GM18502 (cell line): ENCODE measurements around the gene HINFP.
"Not testable (repeated sequence)": the region's sequence is repeated elsewhere in the genome, so short reads cannot be mapped to it uniquely, and the experiment has no call there.

Experiments used
- ATAC-seq: cut with Tn5 transposase; IDR thresholded peaks from one replicate; pipeline ENCODE4 v1.9.1; 2021; ENCODE audit warnings: mild to moderate bottlenecking; ENCODE audit not compliant: unreplicated experiment, poor library complexity

The HINFP gene

DNA sequence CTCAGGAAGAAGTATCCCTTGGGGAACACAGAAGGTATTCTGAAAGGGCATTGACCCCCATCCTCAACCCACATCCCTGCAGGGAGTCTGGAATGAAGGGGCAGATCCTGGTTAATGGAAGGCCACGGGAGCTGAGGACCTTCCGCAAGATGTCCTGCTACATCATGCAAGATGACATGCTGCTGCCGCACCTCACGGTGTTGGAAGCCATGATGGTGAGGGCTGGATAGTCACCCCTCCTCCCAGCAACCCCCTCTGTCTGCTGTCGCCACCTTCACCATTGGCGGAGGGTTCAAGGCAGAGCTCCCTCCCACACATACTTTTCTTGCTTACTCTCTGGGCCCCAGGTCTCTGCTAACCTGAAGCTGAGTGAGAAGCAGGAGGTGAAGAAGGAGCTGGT lies 32.8 kb downstream of the HINFP start:
- ATAC-seq, result no peak

DNA sequence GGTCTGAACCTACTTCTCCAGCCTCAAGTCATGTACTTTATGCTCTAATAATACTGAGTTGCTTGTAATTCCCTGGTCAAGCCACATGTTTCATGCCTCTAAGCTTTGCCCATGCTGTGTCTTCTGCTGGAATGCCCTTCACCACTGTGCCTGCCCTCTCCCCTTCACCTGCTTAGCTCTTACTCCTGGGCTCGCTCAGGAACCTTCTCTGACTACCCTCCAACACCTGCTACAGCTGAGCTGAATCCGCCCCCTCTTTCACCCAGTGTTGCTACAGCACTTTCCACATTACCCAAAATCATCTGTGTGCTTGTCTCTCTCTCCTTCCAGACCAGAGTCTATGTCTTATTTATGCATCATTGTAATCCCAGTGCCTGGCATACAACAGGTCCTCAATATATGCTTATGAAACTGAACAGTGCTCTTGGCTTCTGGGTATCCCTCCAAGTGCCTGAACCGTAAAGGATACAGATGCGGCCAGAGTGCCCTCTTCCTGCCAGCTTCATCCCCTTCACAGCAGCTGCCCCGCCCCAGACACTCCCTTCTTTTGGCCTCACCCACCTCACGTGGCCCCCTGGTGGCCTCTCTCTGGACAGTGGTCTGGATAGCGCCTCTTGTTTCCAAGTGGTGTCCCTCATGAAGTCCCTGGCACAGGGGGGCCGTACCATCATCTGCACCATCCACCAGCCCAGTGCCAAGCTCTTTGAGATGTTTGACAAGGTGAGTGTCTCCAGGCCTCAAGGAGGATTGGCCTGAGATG lies 34.5 kb downstream of the HINFP start:
- ATAC-seq, result no peak

DNA sequence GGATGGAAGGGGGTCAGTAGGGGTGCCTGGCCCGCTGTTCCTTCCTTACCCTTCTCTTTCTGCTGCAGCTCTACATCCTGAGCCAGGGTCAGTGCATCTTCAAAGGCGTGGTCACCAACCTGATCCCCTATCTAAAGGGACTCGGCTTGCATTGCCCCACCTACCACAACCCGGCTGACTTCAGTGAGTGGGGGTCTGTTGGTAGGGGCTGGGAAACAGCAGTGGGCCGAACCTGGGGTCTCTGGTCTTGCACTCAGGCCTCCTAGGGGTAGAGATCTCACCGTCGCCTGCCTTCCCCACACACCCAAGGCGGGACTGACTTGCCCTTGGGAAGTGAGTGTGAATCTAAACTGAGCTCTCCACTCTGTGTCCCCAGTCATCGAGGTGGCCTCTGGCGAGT lies 35.1 kb downstream of the HINFP start:
- no peak for ATAC-seq

DNA sequence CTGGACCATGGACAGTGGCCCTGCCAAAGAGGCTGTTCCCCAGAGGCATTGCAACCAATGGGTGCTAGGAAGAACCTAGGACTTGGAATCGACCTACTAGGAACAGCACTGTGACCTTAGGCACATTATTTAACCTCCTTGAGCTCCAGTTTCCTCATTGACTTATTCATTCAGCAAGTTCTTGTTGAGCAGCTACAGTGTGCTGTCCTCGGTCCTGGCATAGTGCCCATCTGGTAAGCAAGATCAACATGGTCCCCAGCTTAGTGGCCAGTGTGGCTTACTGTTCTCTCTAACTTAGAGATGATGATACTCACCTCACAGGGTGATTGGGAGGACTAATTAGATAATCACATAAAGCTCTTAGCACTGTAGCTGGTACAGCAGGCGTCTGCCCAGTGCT lies 35.7 kb downstream of the HINFP start:
- ATAC-seq, result no peak

DNA sequence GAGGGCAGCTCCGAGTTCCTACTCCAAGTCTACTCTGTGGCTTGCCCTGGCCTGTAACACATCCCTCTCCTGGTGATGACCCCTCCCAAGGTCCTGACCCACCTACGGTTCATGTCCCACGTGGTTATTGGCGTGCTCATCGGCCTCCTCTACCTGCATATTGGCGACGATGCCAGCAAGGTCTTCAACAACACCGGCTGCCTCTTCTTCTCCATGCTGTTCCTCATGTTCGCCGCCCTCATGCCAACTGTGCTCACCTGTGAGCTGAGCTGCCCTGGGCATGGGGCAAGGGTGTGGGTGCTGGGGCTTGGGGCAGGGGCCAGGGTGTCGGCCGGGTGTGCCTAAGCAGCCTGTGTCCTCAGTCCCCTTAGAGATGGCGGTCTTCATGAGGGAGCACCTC lies 37.1 kb downstream of the HINFP start:
- ATAC-seq, result no peak

DNA sequence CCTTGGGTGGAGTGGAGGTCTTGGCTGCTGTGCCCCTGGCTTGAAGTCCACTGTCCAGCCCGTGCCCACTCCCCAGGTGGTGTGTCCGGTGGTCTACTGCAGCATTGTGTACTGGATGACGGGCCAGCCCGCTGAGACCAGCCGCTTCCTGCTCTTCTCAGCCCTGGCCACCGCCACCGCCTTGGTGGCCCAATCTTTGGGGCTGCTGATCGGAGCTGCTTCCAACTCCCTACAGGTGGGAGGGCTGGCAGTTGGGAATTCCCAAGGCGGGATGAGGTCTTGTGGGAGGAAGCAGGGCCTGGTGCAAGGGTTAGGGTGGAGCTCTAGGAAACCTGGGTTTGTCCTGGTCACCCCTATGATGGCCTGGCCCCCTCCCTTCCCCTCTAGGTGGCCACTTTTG lies 38.8 kb downstream of the HINFP start:
- no peak for ATAC-seq

DNA sequence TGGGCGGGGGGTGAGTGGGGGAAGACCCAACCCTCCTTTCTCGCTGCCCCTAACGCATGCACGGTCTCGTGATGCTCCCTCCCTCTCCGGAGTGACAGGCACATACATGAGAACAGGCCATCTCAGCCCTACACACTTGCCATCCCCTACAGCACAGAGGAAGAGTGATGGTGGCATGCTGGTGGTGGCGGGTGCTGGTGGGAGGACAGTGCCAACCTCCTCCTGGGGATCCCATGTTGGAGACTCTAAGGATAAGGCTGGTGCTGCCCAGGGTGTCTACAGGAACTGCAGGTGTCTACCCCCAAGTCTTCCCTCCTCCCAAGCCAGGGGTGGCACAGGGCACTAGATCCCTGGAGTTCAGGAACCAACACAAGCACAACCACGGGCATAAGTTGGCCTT lies 40.5 kb downstream of the HINFP start:
- ATAC-seq, result no peak

DNA sequence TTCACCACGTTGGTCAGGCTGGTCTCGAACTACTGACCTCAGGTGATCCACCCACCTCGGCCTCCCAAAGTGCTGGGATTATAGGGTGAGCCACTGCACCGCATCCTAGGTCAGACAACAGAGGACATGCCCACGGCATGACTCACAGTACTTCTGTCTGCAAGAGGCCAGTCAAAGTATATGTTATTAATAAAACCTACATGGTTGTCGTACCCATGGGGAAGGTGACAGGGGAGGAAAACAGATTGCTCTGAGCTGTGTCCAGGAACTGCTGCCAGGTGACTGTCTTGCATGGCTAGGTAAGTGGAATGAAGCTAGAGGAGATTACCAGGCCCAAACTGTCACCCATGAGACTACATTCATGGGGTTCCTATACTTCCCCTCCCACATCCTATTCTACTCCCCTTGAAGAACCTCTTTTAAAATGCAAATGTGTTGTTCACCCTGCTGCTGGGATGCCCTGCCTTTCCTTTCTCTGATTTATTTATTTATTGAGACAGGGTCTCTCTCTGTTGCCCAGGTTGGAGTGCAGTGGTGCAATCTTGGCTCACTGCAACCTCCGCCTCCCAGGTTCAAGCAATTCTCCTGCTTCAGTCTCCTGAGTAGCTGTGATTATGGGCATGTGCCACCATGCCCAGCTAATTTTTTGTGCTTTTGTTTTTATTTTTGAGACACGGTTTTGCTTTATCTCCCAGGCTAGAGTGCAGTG lies 45.1 kb downstream of the HINFP start:
- ATAC-seq, result no peak

DNA sequence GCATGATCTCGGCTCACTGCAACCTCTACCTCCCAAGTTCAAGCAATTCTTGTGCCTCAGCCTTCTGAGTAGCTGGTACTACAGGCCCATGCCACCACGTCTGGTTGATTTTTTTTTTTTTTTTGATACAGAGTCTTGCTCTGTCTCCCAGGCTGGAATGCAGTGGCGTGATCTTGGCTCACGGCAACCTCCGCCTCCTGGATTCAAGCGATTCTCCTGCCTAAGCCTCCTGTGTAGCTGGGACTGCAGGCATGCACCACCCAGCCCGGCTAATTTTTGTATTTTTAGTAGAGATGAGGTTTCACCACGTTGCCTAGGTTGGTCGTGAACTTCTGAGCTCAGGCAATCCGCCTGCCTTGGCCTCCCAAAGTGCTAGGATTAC lies 45.7 kb downstream of the HINFP start:
- not testable (repeated sequence) for ATAC-seq

DNA sequence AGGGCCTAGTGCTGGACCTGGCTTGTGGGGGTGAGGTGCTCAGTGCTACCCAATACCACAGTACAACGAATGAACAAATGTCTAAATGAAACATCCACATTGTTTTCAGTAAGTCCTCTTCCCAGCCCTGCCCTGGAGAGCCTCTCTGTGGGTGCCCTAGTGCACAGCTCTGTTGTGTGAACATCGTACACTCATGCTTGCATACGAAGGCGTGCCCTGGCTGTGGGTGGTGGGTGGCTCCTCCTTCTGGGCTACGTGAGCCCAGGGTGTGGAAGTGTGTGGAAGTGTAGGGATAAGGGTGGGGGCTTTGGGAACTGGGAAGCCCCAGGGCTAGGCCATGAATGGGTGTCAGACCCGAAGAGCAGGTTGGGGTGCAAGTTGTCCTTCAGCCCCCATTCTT lies 46.6 kb downstream of the HINFP start:
- ATAC-seq, result no peak

DNA sequence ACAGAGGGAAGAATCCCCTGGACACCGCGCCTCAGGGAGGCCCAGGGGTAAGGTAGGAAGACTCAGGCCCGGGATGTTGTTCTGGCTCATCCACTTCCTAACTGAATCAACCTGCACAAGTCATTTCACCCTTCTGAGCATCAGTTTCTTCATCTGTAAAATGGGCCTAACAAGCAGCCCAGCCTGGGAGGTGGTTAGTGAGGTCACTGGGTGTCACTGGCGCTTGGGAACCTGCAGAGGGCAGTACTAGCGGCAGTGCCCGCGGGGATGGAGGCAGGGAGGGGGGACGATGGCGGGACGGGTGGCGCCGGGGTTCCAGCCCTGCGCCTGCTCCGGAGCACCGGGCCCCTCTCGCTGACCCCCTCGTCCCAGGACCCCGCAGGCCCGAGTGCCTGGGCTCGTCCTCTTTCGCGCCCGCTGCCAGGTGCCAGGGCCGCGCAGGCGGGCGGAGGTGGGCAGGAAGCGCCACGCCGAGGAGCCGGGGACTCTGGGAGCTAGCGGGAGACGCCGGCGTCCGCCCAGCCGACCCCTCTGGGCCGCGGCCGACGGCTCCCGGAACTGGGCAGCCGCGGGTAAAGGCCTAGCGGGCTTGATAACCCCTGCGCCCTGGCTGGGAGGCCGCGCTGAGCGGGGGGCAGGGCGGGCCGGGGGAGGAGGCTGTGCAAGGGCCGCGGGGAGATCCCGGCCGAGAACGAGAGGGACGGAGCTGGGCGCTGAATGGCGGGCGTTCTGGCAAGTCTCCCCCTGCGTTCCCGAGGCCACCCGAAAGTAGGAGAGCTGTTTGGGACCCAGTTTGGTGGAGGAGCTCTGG lies 47.3 kb downstream of the HINFP start, which contains the start of gene NLRX1:
Gene NLRX1 (plus strand): TSS at position 255 of the 811 bp plus-strand sequence. CDS start 2,679 bp downstream, outside the sequence.
- ATAC-seq, result peak; percentile 93

DNA sequence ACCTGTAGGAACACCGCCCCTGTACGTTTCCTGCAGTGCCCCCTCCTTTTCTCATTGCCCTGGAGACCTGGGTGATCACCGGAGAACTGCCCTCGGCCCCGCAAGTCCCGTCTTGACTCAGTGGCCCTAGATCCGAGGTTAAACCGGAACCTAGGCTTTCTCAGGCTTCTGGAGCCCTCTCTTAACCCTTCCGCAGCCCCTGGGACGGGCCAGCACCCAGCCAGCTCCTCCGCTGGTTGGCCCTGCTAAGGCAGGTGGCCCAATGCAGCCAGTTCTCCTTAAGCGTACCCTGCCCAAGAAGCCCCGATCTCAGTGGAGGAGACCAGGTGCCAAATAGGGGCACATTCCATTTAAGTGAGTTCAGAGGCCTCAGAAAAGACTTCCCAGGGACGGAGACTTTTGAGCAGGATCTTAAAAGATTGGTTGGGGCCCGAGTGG lies 47.9 kb downstream of the HINFP start:
- peak; percentile 19 for ATAC-seq

DNA sequence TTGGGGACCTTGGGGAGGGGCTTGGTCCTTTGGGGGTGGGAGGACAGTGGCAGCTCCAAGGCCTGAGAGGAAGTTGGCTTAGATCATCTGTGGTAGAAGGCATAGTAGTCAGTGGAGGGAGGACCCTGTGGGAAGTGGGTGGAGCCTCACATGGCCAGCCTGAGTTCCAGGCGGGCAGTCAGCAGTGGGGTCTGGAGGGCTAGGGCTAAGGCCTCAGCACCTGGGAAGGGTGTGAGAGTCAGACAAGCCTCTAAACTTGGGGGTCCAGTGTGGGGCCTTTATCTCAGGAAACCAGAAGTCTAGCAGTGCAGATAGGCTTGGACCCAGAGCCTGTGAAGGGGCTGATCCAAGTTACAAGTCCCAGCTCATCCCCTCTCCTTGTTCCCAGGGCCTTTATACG lies 51.1 kb downstream of the HINFP start:
- no peak for ATAC-seq

DNA sequence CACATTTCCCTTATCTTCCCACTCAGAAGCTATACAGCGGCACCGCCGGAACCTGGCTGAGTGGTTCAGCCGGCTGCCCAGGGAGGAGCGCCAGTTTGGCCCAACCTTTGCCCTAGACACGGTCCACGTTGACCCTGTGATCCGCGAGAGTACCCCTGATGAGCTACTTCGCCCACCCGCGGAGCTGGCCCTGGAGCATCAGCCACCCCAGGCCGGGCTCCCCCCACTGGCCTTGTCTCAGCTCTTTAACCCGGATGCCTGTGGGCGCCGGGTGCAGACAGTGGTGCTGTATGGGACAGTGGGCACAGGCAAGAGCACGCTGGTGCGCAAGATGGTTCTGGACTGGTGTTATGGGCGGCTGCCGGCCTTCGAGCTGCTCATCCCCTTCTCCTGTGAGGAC lies 52.1 kb downstream of the HINFP start:
- ATAC-seq, result no peak

DNA sequence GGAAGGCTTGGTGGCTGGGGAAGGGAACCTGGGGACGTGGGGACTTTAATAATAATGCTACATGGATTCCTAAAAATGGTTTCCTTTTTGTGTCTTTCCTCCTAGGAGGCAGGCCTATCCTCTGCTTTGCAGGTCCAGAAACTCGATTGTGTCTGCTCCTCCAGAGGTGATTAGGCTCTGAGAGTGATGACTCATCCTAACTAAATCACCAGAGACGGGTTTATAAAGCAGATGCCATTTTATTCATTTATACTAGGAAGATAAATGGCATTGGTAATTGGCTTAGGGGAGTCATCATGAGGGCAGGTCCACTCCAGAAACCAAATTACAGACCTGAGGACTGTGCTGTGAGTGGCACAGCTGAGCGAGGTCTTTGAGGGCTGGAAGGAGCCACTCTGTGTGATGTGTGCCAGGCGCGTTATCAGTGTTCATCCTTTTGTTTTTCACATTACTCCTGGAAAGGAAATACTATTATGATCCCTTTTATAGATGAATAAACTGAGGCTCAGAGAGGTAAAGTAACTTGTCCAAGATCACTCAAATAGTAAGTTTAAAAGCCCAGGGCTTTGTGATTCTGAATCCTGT lies 54.2 kb downstream of the HINFP start:
- ATAC-seq, result no peak

DNA sequence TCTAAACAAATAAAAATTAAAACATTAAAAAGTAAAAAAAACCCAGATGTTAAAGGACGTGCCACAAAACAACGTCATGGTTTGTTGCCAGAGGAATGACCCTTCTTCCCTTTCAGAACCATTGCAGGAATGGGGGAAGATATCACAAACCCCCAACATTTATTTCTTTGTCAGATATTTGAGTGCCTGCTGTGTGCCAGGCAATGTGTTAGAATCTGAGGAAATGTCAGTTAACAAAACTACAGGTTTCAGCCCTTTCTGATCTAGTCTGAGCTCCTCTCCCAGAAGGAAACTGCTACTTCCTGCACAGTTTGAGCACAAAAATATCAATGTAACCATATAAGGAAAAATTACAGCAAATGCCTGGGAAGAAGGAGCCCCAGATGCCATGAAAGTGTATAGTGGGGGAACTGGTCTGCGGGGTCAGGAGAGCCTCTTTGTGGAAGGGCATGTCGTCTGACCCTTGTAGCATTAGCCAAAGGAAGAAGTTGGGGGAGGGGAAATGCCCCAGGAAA lies 56.8 kb downstream of the HINFP start:
- no peak for ATAC-seq

DNA sequence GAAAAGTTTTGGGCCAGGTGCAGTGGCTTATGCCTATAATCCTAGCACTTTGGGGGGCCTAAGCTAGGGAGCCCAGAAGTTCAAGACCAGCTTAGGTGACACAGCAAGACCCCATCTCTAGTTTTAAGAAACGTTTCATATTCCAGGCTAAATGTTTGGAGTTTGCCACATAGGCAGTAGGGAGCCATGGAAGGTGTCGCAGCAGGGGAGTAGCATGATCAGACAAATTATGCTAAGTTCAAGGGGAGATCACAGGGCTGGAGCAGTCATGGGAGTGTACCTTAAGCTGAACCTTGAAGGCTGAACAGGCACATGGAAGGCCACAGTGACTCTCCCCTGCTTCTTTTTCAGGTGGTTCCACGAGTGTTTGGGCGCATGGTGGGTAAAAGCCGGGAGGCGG lies 58.0 kb downstream of the HINFP start:
- ATAC-seq, result no peak

DNA sequence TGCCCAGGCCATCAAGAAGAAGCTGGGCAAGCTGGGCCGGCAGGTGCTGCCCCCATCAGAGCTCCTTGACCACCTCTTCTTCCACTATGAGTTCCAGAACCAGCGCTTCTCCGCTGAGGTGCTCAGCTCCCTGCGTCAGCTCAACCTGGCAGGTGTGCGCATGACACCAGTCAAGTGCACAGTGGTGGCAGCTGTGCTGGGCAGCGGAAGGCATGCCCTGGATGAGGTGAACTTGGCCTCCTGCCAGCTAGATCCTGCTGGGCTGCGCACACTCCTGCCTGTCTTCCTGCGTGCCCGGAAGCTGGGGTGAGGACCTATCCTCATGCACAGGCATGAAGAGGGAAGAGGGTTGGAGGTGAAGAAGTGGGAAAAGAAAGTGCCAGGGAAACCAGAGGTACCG lies 58.6 kb downstream of the HINFP start:
- ATAC-seq, result no peak

DNA sequence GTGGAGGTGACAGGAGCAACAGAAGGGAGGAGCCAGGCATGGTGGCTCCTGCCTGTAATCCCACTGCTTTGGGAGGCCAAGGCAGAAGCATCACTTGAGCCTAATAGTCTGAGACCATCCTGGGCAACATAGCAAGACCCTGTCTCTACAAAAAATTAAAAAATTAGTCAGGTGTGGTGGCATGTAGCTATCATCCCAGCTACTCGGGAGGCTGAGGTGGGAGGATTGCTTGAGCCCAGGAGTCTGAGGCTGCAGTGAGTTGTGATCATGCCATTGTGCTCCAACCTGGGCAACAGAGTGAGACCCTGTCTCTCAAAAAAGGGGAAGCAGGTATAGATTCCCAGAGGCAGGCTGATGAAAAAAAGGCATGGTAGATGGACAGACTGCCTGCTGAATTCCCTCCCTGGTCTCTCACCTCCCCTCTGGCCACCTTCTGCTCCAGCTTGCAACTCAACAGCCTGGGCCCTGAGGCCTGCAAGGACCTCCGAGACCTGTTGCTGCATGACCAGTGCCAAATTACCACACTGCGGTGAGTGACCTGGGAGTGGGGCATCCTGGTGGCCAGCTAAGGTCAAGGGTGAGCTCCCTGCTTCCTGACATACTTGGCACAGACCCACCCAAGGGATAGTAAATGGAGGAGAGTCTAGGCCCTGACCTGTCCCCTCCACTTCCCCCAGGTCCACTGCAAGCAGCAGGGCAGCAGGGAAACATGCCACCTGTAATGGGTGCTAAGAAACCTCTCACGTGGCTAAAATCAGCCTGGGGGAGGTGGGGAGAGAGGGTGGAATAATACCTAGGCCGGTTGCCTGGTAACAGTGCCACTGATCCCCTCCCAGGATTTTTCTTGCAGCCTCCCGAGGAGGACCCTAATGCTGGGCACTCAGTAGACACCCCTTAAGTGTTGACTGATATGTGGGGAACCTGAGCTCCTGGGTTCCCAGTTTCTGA lies 59.6 kb downstream of the HINFP start:
- ATAC-seq, result no peak
